Endothelial cell (in vitro differentiated cells): ENCODE results near the gene HSBP1L1. TPM values are rescaled to one million over a fixed set of nuclear protein-coding genes. Genes with fewer than 3 reads are reported as not detected.

Source experiments
- DNase-seq: peaks from one replicate; pipeline ENCODE4 v3.0.0; 2021; ENCODE audit warnings: low spot score
- H3K27ac Mint-ChIP-seq: one replicate; pipeline ENCODE4 v1.8.0; 2021; ENCODE audit warnings: mixed read lengths, inconsistent platforms; ENCODE audit not compliant: unreplicated experiment
- H3K27me3 Mint-ChIP-seq: one replicate; pipeline ENCODE4 v1.8.0; 2021; ENCODE audit warnings: mild to moderate bottlenecking, moderate library complexity, mixed read lengths, inconsistent platforms; ENCODE audit not compliant: unreplicated experiment
- H3K36me3 Mint-ChIP-seq: one replicate; pipeline ENCODE4 v1.8.0; 2021; ENCODE audit warnings: mild to moderate bottlenecking, low read depth, mixed read lengths, inconsistent platforms; ENCODE audit not compliant: unreplicated experiment
- H3K4me1 Mint-ChIP-seq: one replicate; pipeline ENCODE4 v1.8.0; 2021; ENCODE audit warnings: mild to moderate bottlenecking, mixed read lengths, inconsistent platforms; ENCODE audit not compliant: unreplicated experiment
- H3K4me3 Mint-ChIP-seq: one replicate; pipeline ENCODE4 v1.8.0; 2021; ENCODE audit warnings: mild to moderate bottlenecking, mixed read lengths, inconsistent platforms; ENCODE audit not compliant: unreplicated experiment
- H3K9me3 Mint-ChIP-seq: one replicate; pipeline ENCODE4 v1.8.0; 2021; ENCODE audit warnings: mixed read lengths, inconsistent platforms; ENCODE audit not compliant: unreplicated experiment
- total RNA-seq: library from RNA; stranded (reverse); fragmentation: NEBNext Ultra II Directional; extraction: Animal tissue kit (Norgen Biotek cat#: 25700); gene quantifications from one replicate; pipeline ENCODE4 v1.2.1, GENCODE V29; 2021; ENCODE audit not compliant: unreplicated experiment
- TF ChIP-seq, protein P1 (sequence below): fragments of 200-600 bp; sonication (generic); IDR thresholded peaks from one replicate; pipeline ENCODE4 v1.5.0; 2021; ENCODE audit warnings: antibody characterized with exemption; ENCODE audit not compliant: unreplicated experiment

The HSBP1L1 gene
- total RNA-seq, 1 donor from 2014 or later: 0.87 TPM

DNA sequence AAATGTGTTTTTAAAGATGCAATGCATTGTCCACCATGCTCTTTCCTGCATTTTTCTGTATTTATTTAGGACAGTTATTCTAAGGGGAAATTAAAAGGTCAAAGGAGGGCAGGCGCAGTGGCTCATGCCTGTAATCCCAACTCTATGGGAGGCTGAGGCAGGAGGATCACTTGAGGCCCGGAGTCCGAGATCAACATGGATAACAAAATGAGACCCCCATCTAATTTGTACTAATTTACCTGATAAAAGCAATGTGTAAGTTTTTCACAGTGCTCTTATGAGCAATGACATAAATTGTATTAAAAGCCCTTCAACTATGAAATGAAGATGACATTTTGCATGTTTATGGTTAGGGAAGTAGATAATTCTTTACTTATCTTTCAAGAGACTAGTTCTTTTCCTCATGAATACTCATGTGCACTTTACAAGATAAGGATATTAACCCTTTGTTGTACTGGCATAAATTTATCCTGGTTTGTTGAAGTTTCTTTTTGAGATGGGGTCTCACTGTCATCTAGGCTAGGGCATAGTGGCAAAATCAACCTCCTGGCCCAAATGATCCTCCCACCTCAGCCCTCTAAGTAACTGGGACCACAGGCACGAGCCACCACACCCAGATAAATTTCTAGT is 9.7 kb downstream of the HSBP1L1 start:
- Mint-ChIP-seq H3K27ac (no peak overlapping the region), H3K9me3 (no peaks in the 10 kb centered on the region), H3K27me3 (peaks cover 4% of the 10 kb centered on the region), H3K4me3 (no peak overlapping the region), H3K4me1 (no peaks in the 10 kb centered on the region), H3K36me3 (peaks cover 27% of the 10 kb centered on the region)
- no peak for DNase-seq
- TF ChIP-seq, protein P1, sequence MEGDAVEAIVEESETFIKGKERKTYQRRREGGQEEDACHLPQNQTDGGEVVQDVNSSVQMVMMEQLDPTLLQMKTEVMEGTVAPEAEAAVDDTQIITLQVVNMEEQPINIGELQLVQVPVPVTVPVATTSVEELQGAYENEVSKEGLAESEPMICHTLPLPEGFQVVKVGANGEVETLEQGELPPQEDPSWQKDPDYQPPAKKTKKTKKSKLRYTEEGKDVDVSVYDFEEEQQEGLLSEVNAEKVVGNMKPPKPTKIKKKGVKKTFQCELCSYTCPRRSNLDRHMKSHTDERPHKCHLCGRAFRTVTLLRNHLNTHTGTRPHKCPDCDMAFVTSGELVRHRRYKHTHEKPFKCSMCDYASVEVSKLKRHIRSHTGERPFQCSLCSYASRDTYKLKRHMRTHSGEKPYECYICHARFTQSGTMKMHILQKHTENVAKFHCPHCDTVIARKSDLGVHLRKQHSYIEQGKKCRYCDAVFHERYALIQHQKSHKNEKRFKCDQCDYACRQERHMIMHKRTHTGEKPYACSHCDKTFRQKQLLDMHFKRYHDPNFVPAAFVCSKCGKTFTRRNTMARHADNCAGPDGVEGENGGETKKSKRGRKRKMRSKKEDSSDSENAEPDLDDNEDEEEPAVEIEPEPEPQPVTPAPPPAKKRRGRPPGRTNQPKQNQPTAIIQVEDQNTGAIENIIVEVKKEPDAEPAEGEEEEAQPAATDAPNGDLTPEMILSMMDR: no peak

DNA sequence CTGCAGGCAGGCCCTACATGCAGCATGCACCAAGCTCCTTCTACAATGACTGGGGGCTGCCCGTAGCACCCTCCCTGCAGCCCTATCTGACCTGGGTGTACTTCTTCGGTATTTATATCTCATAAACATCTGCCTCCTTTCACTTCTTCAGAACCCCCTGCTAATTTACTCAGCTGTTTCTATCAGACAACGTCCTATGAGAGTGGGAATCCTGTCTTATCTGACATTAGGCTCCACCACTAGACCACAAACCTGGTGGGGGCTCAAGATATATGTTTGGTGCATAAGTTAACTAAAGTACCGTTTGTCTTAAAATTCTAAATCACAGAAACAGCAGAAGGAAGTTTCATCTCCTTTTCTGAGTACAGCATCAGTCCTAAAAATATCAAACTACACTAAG is 10.6 kb downstream of the HSBP1L1 start:
- no peak overlapping the region for H3K27ac Mint-ChIP-seq
- DNase-seq: no peak
- peaks cover 3% of the 10 kb centered on the region for H3K4me1 Mint-ChIP-seq
- TF ChIP-seq, protein P1: no peak
- H3K4me3 Mint-ChIP-seq: no peak overlapping the region
- peaks cover 27% of the 10 kb centered on the region for H3K36me3 Mint-ChIP-seq
- H3K27me3 Mint-ChIP-seq: peaks cover 4% of the 10 kb centered on the region
- no peaks in the 10 kb centered on the region for H3K9me3 Mint-ChIP-seq

DNA sequence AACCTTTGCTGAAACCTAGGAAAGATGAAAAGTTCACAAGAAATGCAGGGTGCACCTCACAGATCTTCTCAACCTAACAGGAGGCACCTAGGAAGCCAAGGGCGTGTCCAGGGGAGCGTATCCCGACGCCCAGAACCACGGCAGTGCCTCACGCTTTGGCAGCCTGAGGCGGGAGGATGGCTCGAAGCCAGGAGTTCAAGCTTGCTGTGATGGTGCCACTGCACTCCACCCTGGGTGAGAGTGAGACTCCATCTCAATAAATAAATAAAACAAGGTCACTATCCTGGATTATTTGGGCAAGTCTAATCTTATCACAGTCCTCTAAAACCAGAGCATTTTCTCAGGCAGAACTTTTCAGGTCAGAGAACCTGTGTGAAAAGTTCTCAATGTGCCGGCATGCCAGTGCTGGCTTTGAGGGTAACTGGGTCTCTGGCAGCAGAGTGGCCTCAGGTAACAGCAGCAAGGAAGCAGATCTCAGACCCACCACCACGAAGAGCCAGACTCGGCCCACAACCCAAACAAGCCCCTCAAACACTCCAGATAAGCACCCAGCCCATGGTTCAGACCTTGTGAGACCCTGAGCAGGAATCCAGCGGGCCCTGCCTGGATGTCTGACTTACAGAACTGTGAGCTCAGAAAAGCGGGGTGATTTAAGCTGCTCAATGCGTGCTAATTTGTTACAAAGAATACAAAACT is 11.7 kb downstream of the HSBP1L1 start:
- Mint-ChIP-seq H3K36me3 (peaks cover 24% of the 10 kb centered on the region), H3K4me1 (peaks cover 3% of the 10 kb centered on the region), H3K27ac (no peak overlapping the region), H3K9me3 (no peaks in the 10 kb centered on the region), H3K27me3 (peaks cover 4% of the 10 kb centered on the region), H3K4me3 (no peak overlapping the region)
- TF ChIP-seq, protein P1: no peak
- DNase-seq: no peak

DNA sequence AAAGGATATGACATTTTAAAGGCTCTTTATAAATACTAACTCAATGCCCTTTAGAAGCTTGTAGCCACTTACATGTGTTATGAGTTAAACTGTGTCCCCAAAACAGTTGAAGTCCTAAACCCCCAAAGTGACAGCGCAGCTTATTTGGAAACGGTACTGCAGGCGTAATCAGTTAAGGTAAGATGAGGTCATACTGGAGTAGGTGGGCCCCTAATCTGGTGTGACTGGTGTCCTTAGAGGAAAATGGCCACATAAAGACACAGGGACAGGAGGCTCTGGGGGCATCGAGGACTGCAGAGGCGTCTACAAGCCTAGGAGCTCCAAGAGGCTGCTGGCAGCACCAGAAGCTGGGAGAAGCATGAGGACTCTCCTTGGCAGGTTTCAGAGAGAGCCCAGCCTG is 15.4 kb downstream of the HSBP1L1 start:
- H3K27ac Mint-ChIP-seq: no peak overlapping the region

DNA sequence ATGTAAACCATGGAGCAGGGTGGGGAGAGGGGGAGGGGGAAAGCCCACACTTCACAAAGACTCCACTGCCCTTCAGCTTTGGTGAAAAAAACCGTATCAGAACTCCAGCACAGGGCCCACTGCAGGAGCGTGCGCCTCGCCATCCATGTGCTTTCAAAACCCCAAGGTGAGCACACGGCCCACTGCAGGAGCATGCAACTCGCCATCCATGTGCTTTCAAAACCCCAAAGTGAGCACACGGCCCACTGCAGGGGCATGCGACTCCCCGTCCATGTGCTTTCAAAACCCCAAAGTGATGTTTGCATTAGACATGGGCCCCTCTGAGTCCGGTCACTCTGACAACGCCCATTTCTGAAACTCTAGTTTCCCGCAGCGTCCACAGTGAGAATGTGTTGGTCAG is 16.1 kb downstream of the HSBP1L1 start:
- peaks cover 3% of the 10 kb centered on the region for H3K4me1 Mint-ChIP-seq
- DNase-seq: no peak
- TF ChIP-seq, protein P1: no peak
- H3K27ac Mint-ChIP-seq: no peak overlapping the region
- peaks cover 12% of the 10 kb centered on the region for H3K36me3 Mint-ChIP-seq
- no peak overlapping the region for H3K4me3 Mint-ChIP-seq
- H3K27me3 Mint-ChIP-seq: no peaks in the 10 kb centered on the region
- H3K9me3 Mint-ChIP-seq: no peaks in the 10 kb centered on the region

More for the DNA sequence above, 15.4 kb downstream of the HSBP1L1 start:
- Mint-ChIP-seq H3K36me3 (peaks cover 16% of the 10 kb centered on the region), H3K9me3 (no peaks in the 10 kb centered on the region), H3K27me3 (peaks cover 1% of the 10 kb centered on the region), H3K4me3 (no peak overlapping the region), H3K4me1 (peaks cover 3% of the 10 kb centered on the region)
- TF ChIP-seq, protein P1: no peak
- no peak for DNase-seq
